ENCODE measurements around the gene IL34.

DNA sequence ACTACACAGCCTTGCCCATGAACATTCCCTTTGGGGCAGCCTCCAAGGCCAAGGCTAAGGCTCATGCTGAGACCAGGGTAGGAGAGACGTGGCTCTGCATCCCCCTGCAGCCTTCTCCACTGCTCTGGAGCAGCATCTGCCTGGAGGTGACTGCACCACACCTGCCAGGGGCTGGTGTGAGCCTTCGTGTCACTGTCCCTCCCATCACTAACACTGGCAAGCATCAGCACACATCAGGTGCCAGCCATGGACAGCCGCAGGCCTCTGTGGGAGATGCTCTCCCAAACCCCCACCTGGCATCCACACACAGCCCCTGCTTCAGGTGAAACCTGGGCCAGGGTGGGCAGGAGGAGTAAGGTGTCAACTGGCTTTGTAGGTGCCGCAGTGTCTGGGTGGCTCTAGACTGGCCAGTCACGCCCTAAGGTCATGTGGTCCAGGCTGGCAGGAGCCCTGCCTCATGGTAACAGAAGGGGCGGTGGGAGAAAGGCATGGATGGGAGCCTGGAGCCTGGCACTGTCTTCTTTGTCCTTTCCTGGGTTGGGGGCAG, 57.5 kb downstream of the IL34 start:
- TF ChIP-seq, protein P1, sequence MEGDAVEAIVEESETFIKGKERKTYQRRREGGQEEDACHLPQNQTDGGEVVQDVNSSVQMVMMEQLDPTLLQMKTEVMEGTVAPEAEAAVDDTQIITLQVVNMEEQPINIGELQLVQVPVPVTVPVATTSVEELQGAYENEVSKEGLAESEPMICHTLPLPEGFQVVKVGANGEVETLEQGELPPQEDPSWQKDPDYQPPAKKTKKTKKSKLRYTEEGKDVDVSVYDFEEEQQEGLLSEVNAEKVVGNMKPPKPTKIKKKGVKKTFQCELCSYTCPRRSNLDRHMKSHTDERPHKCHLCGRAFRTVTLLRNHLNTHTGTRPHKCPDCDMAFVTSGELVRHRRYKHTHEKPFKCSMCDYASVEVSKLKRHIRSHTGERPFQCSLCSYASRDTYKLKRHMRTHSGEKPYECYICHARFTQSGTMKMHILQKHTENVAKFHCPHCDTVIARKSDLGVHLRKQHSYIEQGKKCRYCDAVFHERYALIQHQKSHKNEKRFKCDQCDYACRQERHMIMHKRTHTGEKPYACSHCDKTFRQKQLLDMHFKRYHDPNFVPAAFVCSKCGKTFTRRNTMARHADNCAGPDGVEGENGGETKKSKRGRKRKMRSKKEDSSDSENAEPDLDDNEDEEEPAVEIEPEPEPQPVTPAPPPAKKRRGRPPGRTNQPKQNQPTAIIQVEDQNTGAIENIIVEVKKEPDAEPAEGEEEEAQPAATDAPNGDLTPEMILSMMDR (IDR thresholded peaks at IDR 0.05; ENCODE audit: low read depth, low read length), result no peak
- TF ChIP-seq EZH2phosphoT487 (IDR thresholded peaks at IDR 0.05; ENCODE audit: low read depth), result no peak
